Lower lobe of right lung (tissue), 2 donors: Measurements from ENCODE around the gene PRR5L. TPM values are rescaled to one million over a fixed set of nuclear protein-coding genes. Genes with fewer than 3 reads are reported as not detected.

Experiments used
- ATAC-seq, 2 donors: fragments of 200-7000 bp; cut with Tn5 transposase; one replicate each; pipeline ENCODE4 v1.9.1; 2020 to 2022; ENCODE audit warnings: mild to moderate bottlenecking in 2 of 2, moderate library complexity in 2 of 2
- DNase-seq: peaks from one replicate; pipeline ENCODE4 v3.0.0-alpha.2; 2020
- H3K27ac ChIP-seq: fragments of 200-600 bp; one replicate; pipeline ENCODE4 v1.8.0; 2022
- H3K27me3 ChIP-seq: fragments of 200-600 bp; one replicate; pipeline ENCODE4 v1.8.0; 2022; ENCODE audit warnings: low read depth
- H3K36me3 ChIP-seq: fragments of 200-600 bp; one replicate; pipeline ENCODE4 v1.8.0; 2022; ENCODE audit warnings: mild to moderate bottlenecking
- H3K4me1 ChIP-seq: fragments of 200-600 bp; one replicate; pipeline ENCODE4 v1.8.0; 2022
- H3K4me3 ChIP-seq: fragments of 200-600 bp; one replicate; pipeline ENCODE4 v1.8.0; 2022; ENCODE audit warnings: mild to moderate bottlenecking
- H3K9me3 ChIP-seq: fragments of 200-600 bp; one replicate; pipeline ENCODE4 v1.8.0; 2022
- intact Hi-C: fragments of 100-400 bp; cut with DNase I; formaldehyde crosslinking; loops from one replicate; pipeline ENCODE4 v1.11.0; 2022
- total RNA-seq: library from RNA; stranded (reverse); fragmentation: NEBNext Ultra II Directional; extraction: Animal tissue kit (Norgen Biotek cat#: 25700); gene quantifications from one replicate; pipeline ENCODE4 v1.2.1, GENCODE V29; 2021
- TF ChIP-seq, protein P1 (sequence below): fragments of 200-600 bp; IDR thresholded peaks from one replicate; pipeline ENCODE4 v1.8.0; 2022; ENCODE audit warnings: antibody characterized with exemption, mild to moderate bottlenecking
- donor health status: DM: no; HTN: yes; CAD: no; lungs with severe emphysema.

PRR5L gene
- total RNA-seq, 1 donor from 2014 or later = 24.9 TPM

GRCh38 chr11:36360318-36360717 lies 64.2 kb downstream of the PRR5L start:
- intact Hi-C loops = no loop called here
- H3K27ac ChIP-seq = no peak overlapping the region
- ATAC-seq = no peak
- no peaks in the 10 kb centered on the region for H3K27me3 ChIP-seq
- DNase-seq = no peak
- no peak overlapping the region for H3K4me3 ChIP-seq
- H3K4me1 ChIP-seq = peaks cover 26% of the 10 kb centered on the region
- TF ChIP-seq, protein P1, sequence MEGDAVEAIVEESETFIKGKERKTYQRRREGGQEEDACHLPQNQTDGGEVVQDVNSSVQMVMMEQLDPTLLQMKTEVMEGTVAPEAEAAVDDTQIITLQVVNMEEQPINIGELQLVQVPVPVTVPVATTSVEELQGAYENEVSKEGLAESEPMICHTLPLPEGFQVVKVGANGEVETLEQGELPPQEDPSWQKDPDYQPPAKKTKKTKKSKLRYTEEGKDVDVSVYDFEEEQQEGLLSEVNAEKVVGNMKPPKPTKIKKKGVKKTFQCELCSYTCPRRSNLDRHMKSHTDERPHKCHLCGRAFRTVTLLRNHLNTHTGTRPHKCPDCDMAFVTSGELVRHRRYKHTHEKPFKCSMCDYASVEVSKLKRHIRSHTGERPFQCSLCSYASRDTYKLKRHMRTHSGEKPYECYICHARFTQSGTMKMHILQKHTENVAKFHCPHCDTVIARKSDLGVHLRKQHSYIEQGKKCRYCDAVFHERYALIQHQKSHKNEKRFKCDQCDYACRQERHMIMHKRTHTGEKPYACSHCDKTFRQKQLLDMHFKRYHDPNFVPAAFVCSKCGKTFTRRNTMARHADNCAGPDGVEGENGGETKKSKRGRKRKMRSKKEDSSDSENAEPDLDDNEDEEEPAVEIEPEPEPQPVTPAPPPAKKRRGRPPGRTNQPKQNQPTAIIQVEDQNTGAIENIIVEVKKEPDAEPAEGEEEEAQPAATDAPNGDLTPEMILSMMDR = no peak
- no peaks in the 10 kb centered on the region for H3K36me3 ChIP-seq
- H3K9me3 ChIP-seq = no peaks in the 10 kb centered on the region

DNA sequence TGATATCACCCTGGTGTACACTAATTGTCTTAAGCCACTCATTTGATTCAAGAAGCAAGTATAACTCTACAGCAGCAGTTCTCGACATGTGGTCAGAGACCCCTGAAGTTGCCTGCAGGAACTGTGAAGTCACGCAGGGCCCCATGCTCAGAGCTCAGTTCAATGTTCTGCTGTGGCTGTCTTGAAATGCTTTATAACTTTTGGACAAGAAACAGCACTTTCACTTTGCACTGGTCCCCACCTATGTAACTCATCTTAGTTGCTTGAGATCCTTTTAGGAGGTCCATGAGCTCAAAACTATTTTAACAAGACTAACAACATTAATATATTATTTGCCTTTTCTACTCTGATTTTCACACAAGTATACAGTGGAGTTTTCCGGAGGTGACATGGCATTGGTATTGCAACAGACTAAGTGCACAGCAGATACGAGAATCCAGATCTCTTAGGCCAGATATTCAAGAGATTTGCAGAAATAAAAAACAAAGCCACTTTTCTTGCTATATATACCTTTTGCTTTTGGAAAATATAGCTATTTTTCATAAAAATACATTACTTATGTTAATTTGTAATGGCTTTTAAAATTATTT lies 64.8 kb downstream of the PRR5L start:
- Histone ChIP-seq H3K36me3 (no peaks in the 10 kb centered on the region), H3K4me3 (no peak overlapping the region), H3K27ac (no peak overlapping the region), H3K27me3 (no peaks in the 10 kb centered on the region), H3K4me1 (peaks cover 26% of the 10 kb centered on the region), H3K9me3 (no peaks in the 10 kb centered on the region)
- intact Hi-C loops = no loop called here
- no peak for DNase-seq
- TF ChIP-seq, protein P1 = no peak
- ATAC-seq = peak in 1 of 2 donors; percentile 23

DNA sequence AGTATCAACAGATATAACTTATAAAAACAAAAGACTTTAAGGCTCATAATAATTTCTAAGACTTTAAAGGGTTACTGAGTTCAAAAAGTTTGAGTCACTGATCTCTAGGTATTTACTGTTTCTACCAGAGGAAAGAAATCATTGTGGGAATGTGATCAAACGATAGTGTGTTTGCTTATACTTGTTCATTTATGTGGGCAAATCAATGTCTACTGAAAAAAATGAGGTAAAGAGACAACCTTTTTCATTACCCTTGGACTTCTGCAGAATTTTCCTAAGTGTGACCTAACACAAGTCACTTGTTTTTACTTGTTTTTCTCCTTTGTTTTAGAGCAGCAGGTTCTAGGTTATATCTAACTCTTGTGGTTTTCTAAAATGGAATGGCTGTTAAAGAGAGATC lies 65.4 kb downstream of the PRR5L start:
- Histone ChIP-seq H3K4me3 (peak overlapping the region; percentile 11), H3K36me3 (no peaks in the 10 kb centered on the region), H3K9me3 (no peaks in the 10 kb centered on the region), H3K27me3 (no peaks in the 10 kb centered on the region), H3K27ac (no peak overlapping the region), H3K4me1 (peaks cover 26% of the 10 kb centered on the region)
- DNase-seq (no peak), ATAC-seq (no peak)
- TF ChIP-seq, protein P1 = no peak
- intact Hi-C loops = no loop called here

DNA sequence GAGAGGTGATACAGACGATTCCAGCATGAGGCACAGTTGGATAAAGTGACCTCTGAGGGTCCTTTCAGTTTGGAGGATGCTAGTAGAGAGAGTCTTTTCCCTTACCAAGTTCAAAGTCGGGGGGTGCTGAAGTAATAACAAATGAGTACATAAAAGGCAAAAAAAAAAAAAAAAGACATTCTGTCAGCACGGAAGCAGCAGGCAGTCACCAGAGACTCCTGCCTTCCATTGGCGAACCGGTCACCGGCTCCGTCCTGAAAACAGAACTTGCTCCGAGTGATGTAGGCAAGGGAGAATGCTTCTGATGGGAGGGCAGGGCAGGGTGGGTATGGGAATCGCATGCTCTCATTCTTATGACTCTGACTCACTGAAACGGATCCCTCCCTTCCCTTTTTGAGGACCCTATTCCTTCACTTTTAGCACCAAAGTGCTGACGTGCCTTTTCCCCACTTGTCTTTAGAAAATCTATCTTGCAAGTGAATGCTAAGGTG lies 65.9 kb downstream of the PRR5L start:
- Histone ChIP-seq H3K9me3 (no peaks in the 10 kb centered on the region), H3K36me3 (no peaks in the 10 kb centered on the region), H3K4me1 (peaks cover 26% of the 10 kb centered on the region), H3K4me3 (peak overlapping the region; percentile 11), H3K27ac (no peak overlapping the region), H3K27me3 (no peaks in the 10 kb centered on the region)
- TF ChIP-seq, protein P1 = no peak
- intact Hi-C loops = no loop called here
- peak; percentile 52 for DNase-seq
- ATAC-seq = peak; percentile 67 to 70

DNA sequence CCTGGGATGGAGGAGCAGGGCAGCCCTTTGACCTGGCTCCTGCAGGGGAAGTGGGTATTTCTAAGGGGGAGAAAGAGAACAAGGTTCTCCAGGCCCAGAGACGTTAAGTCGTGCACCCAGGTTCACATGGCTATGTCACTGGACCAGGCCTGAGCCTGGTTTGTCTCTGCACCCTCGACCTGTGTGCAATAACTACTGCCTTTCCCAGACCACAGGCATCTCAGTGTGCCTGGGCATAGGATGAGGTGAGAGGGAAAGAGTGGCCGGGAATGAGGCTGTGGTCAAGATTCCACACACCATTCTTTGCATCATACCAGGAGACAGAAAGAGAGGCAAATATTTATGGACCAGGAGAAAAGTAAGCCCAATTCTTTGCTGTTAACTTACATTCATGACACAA lies 66.8 kb downstream of the PRR5L start:
- no peaks in the 10 kb centered on the region for H3K9me3 ChIP-seq
- no peak overlapping the region for H3K27ac ChIP-seq
- H3K27me3 ChIP-seq = no peaks in the 10 kb centered on the region
- no peaks in the 10 kb centered on the region for H3K36me3 ChIP-seq
- ATAC-seq = peak in 1 of 2 donors; percentile 17
- H3K4me3 ChIP-seq = no peak overlapping the region
- DNase-seq = no peak
- intact Hi-C loops = no loop called here
- TF ChIP-seq, protein P1 = no peak
- peaks cover 26% of the 10 kb centered on the region for H3K4me1 ChIP-seq
